A549 treated with AZD9567 at 1 μM for 4 hours (cell line): Measurements from ENCODE around the gene CA10. TPM values are rescaled to one million over a fixed set of nuclear protein-coding genes. Genes with fewer than 3 reads are reported as not detected.

Experiments
- total RNA-seq: library from RNA; stranded (reverse); fragments of 200-300 nt; extraction: Qiagen RNA extraction; gene quantifications from 5 replicates; pipeline ENCODE4 v1.2.3, GENCODE V29; 2022; ENCODE audit not compliant: insufficient read depth

The CA10 gene
- not detected in 5 replicates for total RNA-seq

GRCh38 chr17:52158450-52159042, at the start of gene CA10:
Gene CA10 (minus strand): TSS chr17:52158714.

